ENCODE data around the gene NBEA. TPM values are rescaled to one million over a fixed set of nuclear protein-coding genes. Genes with fewer than 3 reads are reported as not detected.

The NBEA gene
- total and polyA plus RNA-seq, 2 experiments from 2014 or later: 9.1 to 29.1 TPM

GRCh38 chr13:34933349-34933748 lies 8.7 kb upstream of the NBEA start:
- ATAC-seq: no peak
- H3K27me3 ChIP-seq (ENCODE audit: insufficient read depth): no peaks in the 10 kb centered on the region
- no peaks in the 10 kb centered on the region; the same call in 1 of the 3 replicates for H3K36me3 Mint-ChIP-seq (ENCODE audit: low read depth)

More at GRCh38 chr13:34933349-34933748, 8.7 kb upstream of the NBEA start:
- no peaks in the 10 kb centered on the region for H4K20me1 ChIP-seq (replicated peaks; ENCODE audit: insufficient read depth)
- no peaks in the 10 kb centered on the region for H3F3A ChIP-seq (replicated peaks; ENCODE audit: low read depth)
- no peak for DNase-seq (ENCODE audit: low spot score)
- H3K36me3 ChIP-seq (ENCODE audit: insufficient read depth): no peaks in the 10 kb centered on the region
- no peaks in the 10 kb centered on the region for H3K79me2 ChIP-seq (replicated peaks; ENCODE audit: insufficient read depth)
- TF ChIP-seq CREB1 (CRISPR knock-in tag; IDR thresholded peaks at IDR 0.05; ENCODE audit: low read depth): no peak
- no peak for TF ChIP-seq ZNF114 (CRISPR knock-in tag; IDR thresholded peaks at IDR 0.05)
- TF ChIP-seq ETS1 (IDR thresholded peaks at IDR 0.05): no peak
- no peak for TF ChIP-seq NANOG (IDR thresholded peaks at IDR 0.05; ENCODE audit: borderline replicate concordance)
- TF ChIP-seq EZH2 (IDR thresholded peaks at IDR 0.05; ENCODE audit: low read depth, unreplicated experiment): no peak
- TF ChIP-seq REST (IDR thresholded peaks at IDR 0.05; ENCODE audit: unreplicated experiment): no peak
- TF ChIP-seq JUNB (IDR thresholded peaks at IDR 0.05; ENCODE audit: unreplicated experiment): no peak
- TF ChIP-seq CTCF (conservative IDR thresholded peaks at IDR 0.05; ENCODE audit: low read depth in 2 of 2): no peak
- TF ChIP-seq POLR2AphosphoS5 (IDR thresholded peaks at IDR 0.05; ENCODE audit: low read depth): no peak
- TF ChIP-seq EZH2phosphoT487 (IDR thresholded peaks at IDR 0.05; ENCODE audit: unreplicated experiment): no peak
- TF ChIP-seq ZNF462 (CRISPR knock-in tag; IDR thresholded peaks at IDR 0.05): no peak
- TF ChIP-seq STAT1 (IDR thresholded peaks at IDR 0.05; ENCODE audit: unreplicated experiment): no peak
- no peak for TF ChIP-seq ZNF331 (CRISPR knock-in tag; IDR thresholded peaks at IDR 0.05; ENCODE audit: low read depth)
- peaks cover 24% of the 10 kb centered on the region for H3K4me1 ChIP-seq (ENCODE audit: insufficient read depth)
- H3K4me2 ChIP-seq: no peak overlapping the region
- Mint-ChIP-seq H3K27me3 (ENCODE audit: insufficient read depth, low read depth, poor library complexity) (peaks cover 6% of the 10 kb centered on the region), H3K4me1 (peaks cover 30% of the 10 kb centered on the region), H3K4me3 (no peak overlapping the region), H3K27ac (no peak overlapping the region), H3K9me3 (no peaks in the 10 kb centered on the region; the same call in none of the 3 replicates)
- H3K9me2 ChIP-seq (ENCODE audit: insufficient read depth): no peaks in the 10 kb centered on the region
- no peak overlapping the region for H3K27ac ChIP-seq (ENCODE audit: low read depth)
- no peak overlapping the region for H2AFZ ChIP-seq
- no peak overlapping the region for H3K4me3 ChIP-seq

Data from GM23338 (cell line).